Trophoblast cell (in vitro differentiated cells and primary cell): ENCODE data around the gene LRP1B.

Source experiments
- DNase-seq, 2 donors: peaks; one replicate each; pipeline ENCODE4 v3.0.0-alpha.2; 2016
- H2AFZ ChIP-seq: 2 replicates; pipeline ENCODE4 v1.6.1; 2013; ENCODE audit warnings: low read length, moderate library complexity, mild to moderate bottlenecking; ENCODE audit not compliant: insufficient read depth, poor library complexity
- H2AK5ac ChIP-seq: 2 replicates; pipeline ENCODE4 v1.6.1; 2013; ENCODE audit warnings: mild to moderate bottlenecking, low read length
- H2BK120ac ChIP-seq: 2 replicates; pipeline ENCODE4 v1.6.1; 2013; ENCODE audit warnings: low read length, mild to moderate bottlenecking, moderate library complexity; ENCODE audit not compliant: insufficient read depth, poor library complexity
- H2BK12ac ChIP-seq: 2 replicates; pipeline ENCODE4 v1.6.1; 2013; ENCODE audit warnings: mild to moderate bottlenecking, low read length, moderate library complexity
- H2BK5ac ChIP-seq: 2 replicates; pipeline ENCODE4 v1.6.1; 2013; ENCODE audit warnings: low read length, low read depth, moderate library complexity, mild to moderate bottlenecking; ENCODE audit not compliant: poor library complexity
- H3K14ac ChIP-seq: 2 replicates; pipeline ENCODE4 v1.6.1; 2013; ENCODE audit warnings: mild to moderate bottlenecking, low read length
- H3K18ac ChIP-seq: 2 replicates; pipeline ENCODE4 v1.6.1; 2013; ENCODE audit warnings: mild to moderate bottlenecking, low read length
- H3K23ac ChIP-seq: 2 replicates; pipeline ENCODE4 v1.6.1; 2013; ENCODE audit warnings: low read length
- H3K27ac ChIP-seq: 2 replicates; pipeline ENCODE4 v1.5.1; 2013; ENCODE audit warnings: low read depth, mild to moderate bottlenecking, inconsistent platforms, low read length, moderate library complexity
- H3K27me3 ChIP-seq: 2 replicates; pipeline ENCODE4 v1.6.1; 2013; ENCODE audit warnings: inconsistent platforms, mild to moderate bottlenecking, low read length, moderate library complexity; ENCODE audit not compliant: insufficient read depth
- H3K36me3 ChIP-seq, 2 experiments: 1 replicate in 1 of 2; 2 replicates in 1 of 2; pipeline ENCODE4 v1.6.1; 2013; ENCODE audit warnings: low read length in 2 of 2, mild to moderate bottlenecking in 2 of 2, moderate library complexity in 1 of 2; ENCODE audit not compliant: insufficient read depth in 2 of 2, control insufficient read depth in 1 of 2
- H3K4ac ChIP-seq: 2 replicates; pipeline ENCODE4 v1.6.1; 2013; ENCODE audit warnings: low read depth, mild to moderate bottlenecking, low read length, moderate library complexity
- H3K4me1 ChIP-seq, 2 experiments: 1 replicate in 1 of 2; 2 replicates in 1 of 2; pipeline ENCODE4 v1.6.1; 2013; ENCODE audit warnings: low read length in 2 of 2, mild to moderate bottlenecking in 2 of 2, moderate library complexity in 1 of 2; ENCODE audit not compliant: insufficient read depth in 2 of 2, control insufficient read depth in 1 of 2
- H3K4me2 ChIP-seq: 2 replicates; pipeline ENCODE4 v1.6.1; 2013; ENCODE audit warnings: inconsistent platforms, mild to moderate bottlenecking, low read length, moderate library complexity
- H3K4me3 ChIP-seq: 2 replicates; pipeline ENCODE4 v1.5.1; 2013; ENCODE audit warnings: mild to moderate bottlenecking, low read depth, low read length, inconsistent platforms
- H3K79me1 ChIP-seq: one replicate; pipeline ENCODE4 v1.6.1; 2013; ENCODE audit warnings: low read length
- H3K79me2 ChIP-seq: 2 replicates; pipeline ENCODE4 v1.6.1; 2013; ENCODE audit warnings: low read length, mild to moderate bottlenecking; ENCODE audit not compliant: control insufficient read depth, insufficient read depth, poor library complexity
- H3K9ac ChIP-seq: 2 replicates; pipeline ENCODE4 v1.6.1; 2013; ENCODE audit warnings: mild to moderate bottlenecking, low read length
- H3K9me3 ChIP-seq: 2 replicates; pipeline ENCODE4 v1.6.1; 2013; ENCODE audit warnings: low read depth, mild to moderate bottlenecking, control low read depth, inconsistent platforms, low read length; ENCODE audit not compliant: insufficient read depth
- H4K12ac ChIP-seq: 2 replicates; pipeline ENCODE4 v1.6.1; 2013; ENCODE audit warnings: low read depth, mild to moderate bottlenecking, low read length, moderate library complexity
- H4K8ac ChIP-seq: 2 replicates; pipeline ENCODE4 v1.6.1; 2013; ENCODE audit warnings: low read depth, mild to moderate bottlenecking, low read length, moderate library complexity
- H4K91ac ChIP-seq: one replicate; pipeline ENCODE4 v1.6.1; 2013; ENCODE audit warnings: low read depth, mild to moderate bottlenecking, low read length, moderate library complexity
- WGBS: extraction: QIAGEN DNeasy Blood & Tissue Kit; methylation state at CpG from one replicate; pipeline ENCODE4 v1.1.7; 2013; ENCODE audit warnings: missing lambda C conversion rate; ENCODE audit not compliant: insufficient read length, insufficient coverage; ENCODE audit errors: extremely low coverage; 5-methylcytosine and 5-hydroxymethylcytosine counted together

The LRP1B gene

DNA sequence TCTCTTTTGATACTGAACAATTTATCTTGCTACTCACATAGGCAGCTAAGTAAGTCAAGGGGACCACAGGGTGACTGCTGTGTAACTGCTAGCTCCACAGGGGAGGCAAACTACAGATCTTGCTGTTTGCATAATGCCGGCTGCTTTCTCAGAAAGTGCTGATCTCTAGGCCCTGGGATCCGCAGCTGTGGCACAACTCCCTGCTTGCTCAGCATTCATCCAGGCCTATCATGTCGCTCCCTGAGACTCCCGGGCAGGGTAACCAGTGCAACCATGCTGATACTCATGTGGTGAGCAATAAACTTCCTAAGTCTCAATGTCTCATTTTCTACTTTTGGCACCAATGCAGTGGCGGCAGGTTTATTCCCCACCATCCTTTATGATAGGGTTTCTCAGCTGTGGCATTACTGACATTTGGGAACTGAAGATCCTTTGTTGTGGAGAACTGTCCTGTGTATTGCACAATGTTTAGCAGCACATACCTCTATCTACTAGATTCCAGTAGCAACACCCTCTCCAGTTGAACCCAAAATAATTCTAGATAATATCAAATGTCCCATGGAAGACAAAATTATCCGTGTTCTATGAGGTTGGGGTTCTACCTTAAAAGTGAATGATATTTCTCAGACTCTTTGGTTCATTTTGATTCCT lies 1101.3 kb downstream of the LRP1B start:
- H3K4me2 ChIP-seq: no peak overlapping the region
- DNase-seq: no peak
- H3K4me3 ChIP-seq: no peak overlapping the region
- no peaks in the 10 kb centered on the region for H3K4me1 ChIP-seq
- H3K27ac ChIP-seq: no peak overlapping the region
- H3K4ac ChIP-seq: no peak overlapping the region
- H2AFZ ChIP-seq: no peak overlapping the region
- no peak overlapping the region for H2BK120ac ChIP-seq
- H3K79me1 ChIP-seq: no peaks in the 10 kb centered on the region
- no peak overlapping the region for H4K8ac ChIP-seq
- H3K9me3 ChIP-seq: peaks cover 2% of the 10 kb centered on the region
- H4K12ac ChIP-seq: no peak overlapping the region
- H3K27me3 ChIP-seq: no peaks in the 10 kb centered on the region
- H3K36me3 ChIP-seq: no peaks in the 10 kb centered on the region
- H3K14ac ChIP-seq: no peak overlapping the region
- H3K79me2 ChIP-seq: no peaks in the 10 kb centered on the region
- no peak overlapping the region for H3K23ac ChIP-seq
- no peak overlapping the region for H2BK5ac ChIP-seq
- H4K91ac ChIP-seq: no peak overlapping the region
- no peak overlapping the region for H3K18ac ChIP-seq
- no peak overlapping the region for H2AK5ac ChIP-seq
- no peak overlapping the region for H2BK12ac ChIP-seq
- no peak overlapping the region for H3K9ac ChIP-seq
- no CpG with 5 or more reads among the region's 6 CpGs for WGBS

DNA sequence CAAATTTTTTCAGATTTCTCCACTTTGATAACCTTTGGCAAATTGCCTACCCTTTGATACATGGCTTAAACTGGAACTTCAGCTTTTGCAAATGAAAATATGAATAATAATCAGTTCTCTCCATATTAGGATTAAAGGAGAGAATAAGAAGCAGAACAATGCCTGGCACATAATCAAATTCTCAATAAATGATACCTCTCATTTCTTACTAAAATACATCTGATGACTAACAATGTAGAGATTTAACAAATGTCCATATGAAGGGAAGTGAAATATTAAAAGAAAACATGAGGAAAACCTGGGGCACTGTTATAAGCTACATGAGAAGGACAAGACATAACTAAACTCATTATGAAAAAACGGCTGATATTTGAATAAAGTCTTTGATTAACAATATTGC lies 1103.6 kb downstream of the LRP1B start:
- no peak overlapping the region for H2BK120ac ChIP-seq
- no peak overlapping the region for H3K18ac ChIP-seq
- no peak for DNase-seq
- no peaks in the 10 kb centered on the region for H3K79me2 ChIP-seq
- H3K4ac ChIP-seq: no peak overlapping the region
- H4K12ac ChIP-seq: no peak overlapping the region
- no peak overlapping the region for H3K23ac ChIP-seq
- H3K4me3 ChIP-seq: no peak overlapping the region
- H4K91ac ChIP-seq: no peak overlapping the region
- no peak overlapping the region for H3K14ac ChIP-seq
- H3K4me2 ChIP-seq: no peak overlapping the region
- no peak overlapping the region for H3K9ac ChIP-seq
- H3K79me1 ChIP-seq: no peaks in the 10 kb centered on the region
- no peak overlapping the region for H2BK5ac ChIP-seq
- no peak overlapping the region for H2BK12ac ChIP-seq
- no CpG with 5 or more reads among the region's 1 CpG for WGBS
- no peaks in the 10 kb centered on the region for H3K27me3 ChIP-seq
- no peak overlapping the region for H2AK5ac ChIP-seq
- no peaks in the 10 kb centered on the region for H3K9me3 ChIP-seq
- H3K4me1 ChIP-seq: no peaks in the 10 kb centered on the region
- no peak overlapping the region for H2AFZ ChIP-seq
- H3K36me3 ChIP-seq: no peaks in the 10 kb centered on the region
- H3K27ac ChIP-seq: no peak overlapping the region
- H4K8ac ChIP-seq: no peak overlapping the region

DNA sequence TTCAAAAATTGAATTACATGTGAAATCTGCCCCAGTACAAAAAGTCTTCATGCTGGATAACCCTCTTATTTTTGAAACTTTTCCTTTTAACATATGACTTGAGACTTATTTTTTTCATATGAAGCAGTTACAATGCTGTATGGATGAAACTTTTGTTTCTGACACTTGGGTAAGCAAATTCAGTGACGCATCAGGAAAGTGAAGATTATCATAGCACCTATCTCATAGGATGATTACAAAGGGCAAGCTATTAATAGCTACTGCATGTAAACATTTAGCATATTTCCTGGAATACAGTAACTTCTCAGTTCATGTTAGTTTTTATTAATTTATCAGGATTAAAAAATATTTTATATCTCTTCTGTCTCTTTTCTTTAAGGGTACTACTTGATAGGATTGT lies 1109.2 kb downstream of the LRP1B start:
- no peak overlapping the region for H4K8ac ChIP-seq

DNA sequence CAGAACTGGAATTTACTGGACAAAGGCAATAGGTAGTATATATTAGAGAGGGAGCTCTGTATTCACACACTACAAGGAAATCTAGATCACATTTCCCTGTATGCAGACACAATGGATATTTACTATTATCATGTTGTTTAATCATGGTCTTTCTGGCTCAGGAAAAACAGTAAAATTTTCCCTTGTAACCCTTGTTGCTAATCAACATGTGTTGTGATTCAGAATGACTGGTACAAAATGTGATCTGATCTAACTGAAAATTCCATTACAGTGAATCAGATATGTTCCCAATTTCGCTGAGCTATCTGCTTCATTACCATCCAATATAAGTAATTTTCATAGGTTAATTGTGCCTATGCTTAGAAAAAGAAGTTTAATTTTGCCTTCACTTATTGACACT lies 1109.7 kb downstream of the LRP1B start:
- DNase-seq: no peak
- Histone ChIP-seq H3K4me2 (no peak overlapping the region), H2AFZ (no peak overlapping the region), H3K79me1 (no peaks in the 10 kb centered on the region), H3K18ac (no peak overlapping the region), H2BK120ac (no peak overlapping the region), H3K23ac (no peak overlapping the region), H3K27me3 (no peaks in the 10 kb centered on the region), H3K79me2 (no peaks in the 10 kb centered on the region), H2BK5ac (no peak overlapping the region), H2AK5ac (no peak overlapping the region), H3K4ac (no peak overlapping the region), H4K8ac (no peak overlapping the region), H3K9me3 (no peaks in the 10 kb centered on the region), H3K4me1 (no peaks in the 10 kb centered on the region), H4K91ac (no peak overlapping the region), H3K27ac (no peak overlapping the region), H3K4me3 (no peak overlapping the region), H3K14ac (no peak overlapping the region), H3K9ac (no peak overlapping the region), H3K36me3 (no peaks in the 10 kb centered on the region), H2BK12ac (no peak overlapping the region), H4K12ac (no peak overlapping the region)
- WGBS: no CpG with 5 or more reads among the region's 1 CpG

More for the DNA sequence above, 1109.2 kb downstream of the LRP1B start:
- no CpG with 5 or more reads among the region's 1 CpG for WGBS
- Histone ChIP-seq H3K18ac (no peak overlapping the region), H3K4me1 (no peaks in the 10 kb centered on the region), H3K36me3 (no peaks in the 10 kb centered on the region), H3K27ac (no peak overlapping the region), H2BK12ac (no peak overlapping the region), H3K4me2 (no peak overlapping the region), H2BK120ac (no peak overlapping the region), H2AK5ac (no peak overlapping the region), H2AFZ (no peak overlapping the region), H3K4ac (no peak overlapping the region), H3K27me3 (no peaks in the 10 kb centered on the region), H2BK5ac (no peak overlapping the region), H3K9me3 (no peaks in the 10 kb centered on the region), H3K23ac (no peak overlapping the region), H4K12ac (no peak overlapping the region), H3K14ac (no peak overlapping the region), H3K79me1 (no peaks in the 10 kb centered on the region), H3K4me3 (no peak overlapping the region), H3K9ac (no peak overlapping the region), H4K91ac (no peak overlapping the region), H3K79me2 (no peaks in the 10 kb centered on the region)
- DNase-seq: no peak
